ENCODE measurements around the gene GMCL2.
A peak's percentile ranks its signal among the peaks of the same experiment; 100 is the strongest.
"Not testable (repeated sequence)": the region's sequence is repeated elsewhere in the genome, so short reads cannot be mapped to it uniquely, and the experiment has no call there.

GMCL2 gene

DNA sequence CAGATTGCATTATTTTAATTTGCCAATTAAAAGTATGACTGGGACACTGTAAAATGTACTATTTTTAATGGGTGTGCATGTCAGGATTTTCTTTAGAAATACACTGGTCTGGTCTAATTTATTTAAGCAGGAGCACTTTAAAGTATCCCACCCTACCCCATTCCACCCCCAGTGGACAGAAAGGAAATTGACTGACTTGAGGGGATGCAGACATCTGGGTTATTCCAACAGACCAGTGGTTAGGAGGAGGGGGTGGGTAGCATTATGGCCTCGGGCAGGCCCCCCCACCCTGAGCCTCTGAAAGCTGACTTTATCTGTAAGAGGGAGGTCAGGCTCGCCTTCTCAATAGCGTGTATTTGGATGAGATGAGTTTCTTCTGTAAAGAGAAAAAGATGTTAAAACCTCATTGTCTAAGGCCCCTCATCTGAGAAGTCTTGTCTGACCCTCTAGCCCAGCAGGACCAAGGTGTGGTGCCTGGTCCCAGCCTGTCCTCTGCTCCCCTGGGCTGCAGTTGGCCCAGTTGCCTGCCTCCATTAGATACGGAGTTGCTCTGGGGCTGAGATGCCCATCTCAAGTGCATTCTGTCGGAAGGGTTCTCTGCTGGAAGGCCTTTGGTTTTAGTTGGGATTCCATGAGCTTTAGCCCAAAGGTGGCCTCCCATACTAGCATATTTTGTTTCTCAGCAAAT, 21.5 kb upstream of the GMCL2 start:
- DNase-seq (ENCODE audit: low read depth) = no peak
- no peak overlapping the region for H3K4me3 ChIP-seq (ENCODE audit: low read depth, low read length)

DNA sequence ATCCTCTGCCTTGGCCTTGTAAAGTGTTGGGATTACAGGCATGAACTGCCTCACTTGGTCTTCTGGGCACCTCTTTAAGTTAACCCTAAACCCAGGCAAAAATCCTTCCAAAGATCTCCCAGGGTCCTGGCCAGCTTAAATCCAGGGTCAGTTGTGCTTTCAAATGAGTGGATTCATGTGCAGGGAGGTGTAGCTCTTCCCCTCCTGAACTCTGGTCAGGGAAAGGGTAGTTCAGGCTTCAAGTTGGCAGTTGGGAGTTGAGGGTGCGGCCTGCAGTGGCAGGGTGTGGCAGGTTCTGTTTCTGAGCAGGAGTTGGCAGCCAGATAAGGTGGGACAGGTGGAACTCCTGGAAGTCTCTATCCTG, 20.7 kb upstream of the GMCL2 start:
- H3K4me3 ChIP-seq (ENCODE audit: low read depth, low read length) = no peak overlapping the region
- DNase-seq (ENCODE audit: low read depth) = no peak

DNA sequence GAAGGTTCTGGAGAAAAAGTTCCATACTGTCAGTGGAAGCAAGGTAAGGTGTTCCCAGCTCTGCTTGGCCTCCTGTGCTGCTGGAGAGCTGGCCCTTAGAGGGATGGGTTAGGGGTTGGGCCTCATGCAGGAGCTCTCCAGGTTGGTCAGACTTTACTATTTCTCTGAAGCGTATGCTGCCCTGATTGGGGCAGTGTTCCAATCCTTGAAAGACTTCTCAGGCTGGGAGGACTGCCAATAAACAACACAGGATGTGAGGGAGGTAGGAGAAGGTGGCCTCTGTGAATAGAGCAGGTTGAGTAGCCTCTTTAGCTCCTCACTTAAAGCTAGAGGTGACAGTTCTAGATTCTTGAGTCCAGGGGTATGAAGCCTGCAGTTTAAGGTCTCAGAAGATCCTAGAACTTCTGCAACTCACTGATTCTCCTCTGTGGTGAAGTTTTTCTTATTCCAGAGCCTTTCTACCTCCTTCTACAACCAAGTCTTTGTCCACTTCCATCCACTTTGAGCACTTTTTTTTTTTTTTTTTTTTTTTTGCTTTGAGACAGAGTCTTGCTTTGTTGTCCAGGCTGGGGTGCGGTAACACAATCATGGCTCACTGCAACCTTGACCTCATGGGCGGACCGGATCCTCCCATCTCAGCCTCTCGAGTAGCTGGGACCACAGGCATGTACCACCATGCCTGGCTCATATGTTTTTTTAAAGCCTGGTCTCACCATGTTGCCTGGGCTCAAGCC, 20.2 kb upstream of the GMCL2 start:
- no peak overlapping the region for H3K4me3 ChIP-seq (ENCODE audit: low read depth, low read length)
- DNase-seq (ENCODE audit: low read depth) = no peak

DNA sequence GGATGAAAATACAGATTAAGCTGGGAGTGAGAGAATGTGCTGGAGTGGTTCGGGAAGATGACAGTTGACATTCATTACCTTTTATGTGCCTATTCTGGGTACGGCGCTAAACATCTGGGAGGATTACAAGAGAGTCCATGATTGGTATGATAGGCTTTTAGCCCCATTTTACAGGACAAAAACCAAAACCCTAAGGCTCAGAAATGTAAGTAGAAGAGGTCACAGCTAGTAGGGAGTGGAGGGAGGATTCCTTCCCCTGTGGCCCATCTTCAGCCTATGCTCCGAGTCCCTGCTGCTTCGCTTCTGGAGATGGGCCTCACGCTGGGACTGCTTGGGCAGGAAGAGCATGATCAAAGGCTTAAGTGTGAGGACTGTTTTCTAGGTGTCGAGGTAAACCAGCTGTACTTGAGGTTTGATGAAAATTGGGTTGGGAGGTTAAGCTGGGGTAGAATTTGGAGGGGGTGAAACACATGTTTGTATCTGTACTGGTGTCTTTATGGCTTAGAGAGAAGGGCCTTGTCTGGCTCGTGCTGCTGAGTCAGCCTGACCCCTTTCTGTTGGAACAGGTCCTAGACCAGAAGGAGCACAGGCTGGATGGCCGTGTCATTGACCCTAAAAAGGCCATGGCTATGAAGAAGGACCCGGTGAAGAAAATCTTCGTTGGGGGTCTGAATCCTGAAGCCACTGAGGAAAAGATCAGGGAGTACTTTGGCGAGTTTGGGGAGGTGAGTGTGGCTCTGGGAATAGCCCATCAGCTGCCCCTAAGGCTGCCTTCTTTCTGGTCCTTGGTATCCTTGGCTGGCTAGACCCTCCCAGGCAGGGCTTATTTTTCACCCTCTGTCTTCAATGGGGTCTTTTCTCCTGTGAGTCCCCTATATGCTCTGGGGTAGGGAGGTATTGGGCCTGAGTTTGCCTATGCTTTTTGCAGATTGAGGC, 19.3 kb upstream of the GMCL2 start:
- H3K4me3 ChIP-seq (ENCODE audit: low read depth, low read length) = peak overlapping the region; percentile 65
- DNase-seq (ENCODE audit: low read depth) = no peak

DNA sequence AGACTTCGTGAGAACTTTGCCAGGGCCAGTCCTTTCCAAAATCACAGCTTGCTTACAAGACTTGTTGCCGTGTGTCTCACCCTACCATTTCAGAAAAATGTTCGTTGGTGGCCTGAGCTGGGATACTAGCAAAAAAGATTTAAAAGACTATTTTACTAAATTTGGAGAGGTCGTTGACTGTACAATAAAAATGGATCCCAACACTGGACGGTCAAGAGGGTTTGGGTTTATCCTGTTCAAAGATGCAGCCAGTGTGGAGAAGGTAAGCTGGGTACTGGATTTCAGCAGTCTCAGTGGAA, 18.5 kb upstream of the GMCL2 start:
- no peak for DNase-seq (ENCODE audit: low read depth)
- peak overlapping the region; percentile 65 for H3K4me3 ChIP-seq (ENCODE audit: low read depth, low read length)

DNA sequence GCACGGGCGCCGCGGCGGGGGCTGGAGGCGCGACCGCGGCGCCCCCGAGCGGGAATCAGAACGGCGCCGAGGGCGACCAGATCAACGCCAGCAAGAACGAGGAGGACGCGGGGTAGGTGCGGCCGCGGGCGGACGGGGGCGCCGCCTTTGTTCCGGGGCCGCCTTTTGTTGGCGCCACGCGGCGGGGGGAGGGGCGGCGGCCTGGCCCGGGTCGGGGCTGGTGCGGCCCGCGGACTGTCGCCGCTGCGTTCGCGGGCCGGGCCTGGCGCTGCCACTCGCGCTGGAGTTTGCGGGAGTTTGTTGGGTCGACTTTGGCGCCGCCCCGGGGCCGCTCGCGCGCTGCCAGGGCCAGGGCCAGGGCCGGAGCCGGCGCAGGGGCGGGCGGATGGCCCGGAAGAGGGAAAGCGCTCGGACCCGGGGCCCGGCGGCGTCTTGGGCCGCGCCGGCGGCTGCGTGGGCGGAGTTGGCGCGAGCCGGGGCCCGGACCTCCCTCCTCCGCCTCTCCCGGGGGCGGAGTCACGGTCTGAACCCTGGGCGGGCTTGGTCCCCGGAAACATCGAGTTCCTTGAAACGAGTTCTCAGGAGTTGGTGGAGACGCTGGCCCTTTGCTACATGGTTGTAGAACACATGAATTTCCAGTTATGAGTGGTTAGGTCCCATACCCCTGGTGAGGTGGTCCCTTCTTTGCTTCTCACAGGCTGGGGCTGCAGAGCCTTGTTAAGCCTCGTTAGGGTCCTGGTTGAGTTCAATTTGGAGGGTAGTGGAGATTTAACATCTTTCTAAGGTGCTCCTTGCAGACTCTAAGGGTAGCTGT, 18.0 kb upstream of the GMCL2 start:
- peak overlapping the region; percentile 65 for H3K4me3 ChIP-seq (ENCODE audit: low read depth, low read length)
- peak; percentile 14 for DNase-seq (ENCODE audit: low read depth)

DNA sequence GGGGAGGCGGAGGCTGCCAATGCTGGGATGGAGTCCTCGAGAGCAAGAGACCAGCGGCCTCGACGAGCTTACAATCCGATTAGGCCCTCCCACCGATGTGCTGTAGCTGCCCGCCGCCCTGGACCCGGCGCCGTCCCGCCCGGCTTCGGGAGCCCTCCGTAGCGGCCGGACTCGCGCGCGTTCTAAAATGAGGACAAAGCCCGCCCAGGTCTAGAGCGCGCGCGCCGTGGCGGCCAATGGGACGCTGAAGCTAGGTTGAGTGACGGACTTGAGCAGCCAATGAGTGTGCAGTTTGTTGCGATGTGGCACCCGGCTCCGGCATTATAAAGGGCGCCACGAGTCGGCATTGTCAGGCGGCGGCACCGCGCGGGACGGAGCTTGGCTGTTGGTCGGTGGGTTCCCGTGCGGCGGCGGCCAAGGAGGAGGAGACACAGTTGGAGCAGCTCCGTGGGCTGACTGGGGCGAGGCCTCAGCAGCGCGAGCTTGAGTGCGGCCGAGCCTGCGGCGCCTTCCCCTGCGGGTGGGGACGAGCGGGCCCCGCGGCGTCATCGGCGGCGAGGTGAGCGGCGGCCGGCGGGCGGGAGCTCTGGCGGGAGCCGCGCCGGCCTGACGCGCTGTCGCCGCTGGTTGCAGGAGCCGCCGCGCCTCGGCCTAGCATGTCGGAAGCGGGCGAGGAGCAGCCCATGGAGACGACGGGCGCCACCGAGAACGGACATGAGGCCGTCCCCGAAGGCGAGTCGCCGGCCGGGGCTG, 17.2 kb upstream of the GMCL2 start, which contains the start of gene HNRNPAB:
Gene HNRNPAB (plus strand): TSS at position 352 of the 753 bp plus-strand sequence. CDS start 305 bp downstream, at position 657.
- peak within 1 kb of the TSS; percentile 65 for H3K4me3 ChIP-seq (ENCODE audit: low read depth, low read length)
- peak; percentile 89 for DNase-seq (ENCODE audit: low read depth)

DNA sequence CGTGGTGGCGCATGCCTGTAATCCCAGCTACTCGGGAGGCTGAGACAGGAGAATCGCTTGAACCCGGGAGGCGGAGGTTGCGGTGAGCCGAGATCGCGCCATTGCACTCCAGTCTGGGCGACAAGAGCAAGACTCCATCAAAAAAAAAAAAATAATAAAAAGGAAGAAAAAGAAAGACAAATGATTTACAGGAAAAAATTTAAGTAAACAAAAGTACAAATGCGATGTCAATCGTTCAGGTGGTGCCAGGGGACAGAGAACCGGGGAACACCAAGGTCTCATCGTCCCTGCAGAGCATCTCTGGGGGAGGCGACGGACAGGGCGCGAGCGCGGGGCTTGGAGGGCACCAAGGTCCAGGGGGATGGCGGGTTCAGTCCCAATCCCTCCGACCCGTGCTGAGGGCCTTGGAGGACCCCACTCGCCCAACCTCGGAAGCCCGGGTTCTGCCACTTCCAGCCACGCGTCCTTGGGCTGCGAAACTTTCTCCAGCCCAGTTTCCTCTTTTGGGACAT, 16.6 kb upstream of the GMCL2 start:
- DNase-seq (ENCODE audit: low read depth) = no peak
- peak overlapping the region; percentile 65 for H3K4me3 ChIP-seq (ENCODE audit: low read depth, low read length)

DNA sequence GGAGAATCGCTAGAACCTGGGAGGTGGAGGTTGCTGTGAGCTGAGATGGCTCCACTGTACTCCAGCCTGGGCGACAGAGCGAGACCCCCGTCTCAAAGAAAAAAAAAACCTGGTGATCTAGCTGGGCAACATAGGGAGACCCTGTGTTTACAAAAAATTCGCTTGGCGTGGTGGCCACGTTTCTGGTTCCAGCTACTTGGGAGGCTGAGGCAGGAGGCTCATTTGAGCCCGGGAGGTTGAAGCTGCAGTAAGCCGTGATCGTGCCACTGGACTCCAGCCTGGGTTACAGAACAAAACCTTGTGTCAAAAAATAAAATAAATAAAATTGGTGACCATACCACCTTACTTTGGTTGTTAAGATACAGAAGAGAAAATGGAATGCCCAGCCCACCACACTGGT, 15.4 kb upstream of the GMCL2 start:
- H3K4me3 ChIP-seq (ENCODE audit: low read depth, low read length) = no peak overlapping the region
- no peak for DNase-seq (ENCODE audit: low read depth)

DNA sequence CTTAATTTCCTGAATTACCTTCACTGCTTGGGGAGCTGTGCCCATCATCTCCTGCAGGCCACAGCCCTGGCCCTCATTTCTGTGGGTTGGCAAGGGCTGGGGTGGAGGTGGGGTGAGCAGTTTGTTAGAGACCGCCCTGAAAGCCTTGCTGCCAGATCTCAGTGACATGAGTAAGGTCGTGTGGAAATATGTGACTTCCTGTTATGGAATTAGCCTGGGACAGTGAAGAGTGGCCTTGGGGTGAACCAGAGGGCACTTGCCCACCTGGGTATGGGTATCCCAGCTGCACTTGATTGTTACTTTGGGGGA, 14.7 kb upstream of the GMCL2 start:
- no peak overlapping the region for H3K4me3 ChIP-seq (ENCODE audit: low read depth, low read length)
- no peak for DNase-seq (ENCODE audit: low read depth)

DNA sequence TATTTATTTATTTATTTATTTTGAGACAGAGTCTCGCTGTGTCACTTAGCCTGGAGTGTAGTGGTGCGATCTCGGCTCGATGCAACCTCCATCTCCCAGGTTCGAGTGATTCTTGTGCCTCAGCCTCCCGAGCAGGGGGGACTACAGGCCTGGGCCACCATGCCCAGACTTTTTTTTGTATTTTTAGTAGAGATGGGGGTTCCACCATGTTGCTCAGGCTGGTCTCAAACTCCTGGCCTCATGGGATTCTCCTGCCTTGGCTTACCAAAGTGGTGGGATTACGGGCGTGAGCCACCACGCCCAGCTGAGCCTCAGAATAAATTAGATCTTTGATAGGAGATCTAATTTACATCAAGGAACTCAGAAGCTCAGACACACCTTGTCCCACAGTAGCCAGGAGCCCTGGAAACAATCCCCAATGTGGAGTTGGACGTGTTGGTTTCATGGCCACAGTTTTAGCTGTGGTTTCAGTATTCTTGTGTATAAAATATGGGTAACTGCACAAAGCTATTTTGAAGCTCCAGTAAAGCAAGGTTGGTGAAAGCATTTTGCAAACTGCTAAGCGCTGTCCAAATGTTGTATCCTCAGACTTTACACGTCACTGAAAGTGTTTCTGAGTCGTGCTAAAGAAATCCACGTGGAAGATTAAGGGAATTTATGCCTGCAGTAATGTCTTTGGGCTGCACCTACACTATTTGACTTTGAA, 14.2 kb upstream of the GMCL2 start:
- no peak overlapping the region for H3K4me3 ChIP-seq (ENCODE audit: low read depth, low read length)
- DNase-seq (ENCODE audit: low read depth) = no peak

DNA sequence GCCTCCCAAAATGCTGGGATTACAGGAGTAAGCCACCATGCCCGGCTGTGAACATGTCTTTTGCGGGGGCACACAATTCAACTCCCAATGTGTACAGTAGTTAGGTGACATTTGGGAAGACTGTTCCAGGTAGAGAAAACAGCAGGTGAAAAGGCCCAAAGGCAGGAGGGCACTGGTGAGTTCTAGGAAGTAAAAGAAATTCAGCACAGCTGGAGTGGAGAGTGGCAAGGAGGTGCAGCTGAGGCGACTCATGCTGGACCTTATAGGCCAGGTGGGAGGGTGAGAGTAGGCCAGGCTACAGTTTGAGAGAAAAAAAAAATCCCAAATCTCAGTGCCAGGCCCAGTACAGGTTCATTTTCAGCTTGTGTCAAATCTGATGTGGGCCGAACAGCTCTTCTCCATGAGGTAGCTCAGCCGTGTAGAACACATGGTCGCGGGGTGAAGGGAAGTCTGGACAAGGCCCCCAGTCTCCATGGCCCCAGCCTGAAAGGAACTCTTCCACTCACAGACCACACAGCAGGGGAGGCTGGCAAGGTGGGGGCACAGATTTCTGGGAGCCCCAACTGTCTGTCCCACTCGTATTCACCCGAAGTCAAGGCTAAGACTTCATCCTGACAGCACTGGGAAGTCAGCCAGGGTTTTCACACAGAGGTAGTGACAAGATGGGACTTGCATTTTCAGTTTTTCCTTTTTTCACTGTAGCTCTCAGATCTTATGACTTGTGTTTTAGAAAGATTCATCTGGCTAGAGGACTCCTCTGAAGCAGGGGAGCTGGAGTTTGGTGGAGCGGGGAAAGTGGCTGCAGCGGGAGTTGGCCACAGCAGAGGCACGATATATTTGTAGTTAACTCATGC, 12.6 kb upstream of the GMCL2 start:
- no peak overlapping the region for H3K4me3 ChIP-seq (ENCODE audit: low read depth, low read length)
- DNase-seq (ENCODE audit: low read depth) = no peak

DNA sequence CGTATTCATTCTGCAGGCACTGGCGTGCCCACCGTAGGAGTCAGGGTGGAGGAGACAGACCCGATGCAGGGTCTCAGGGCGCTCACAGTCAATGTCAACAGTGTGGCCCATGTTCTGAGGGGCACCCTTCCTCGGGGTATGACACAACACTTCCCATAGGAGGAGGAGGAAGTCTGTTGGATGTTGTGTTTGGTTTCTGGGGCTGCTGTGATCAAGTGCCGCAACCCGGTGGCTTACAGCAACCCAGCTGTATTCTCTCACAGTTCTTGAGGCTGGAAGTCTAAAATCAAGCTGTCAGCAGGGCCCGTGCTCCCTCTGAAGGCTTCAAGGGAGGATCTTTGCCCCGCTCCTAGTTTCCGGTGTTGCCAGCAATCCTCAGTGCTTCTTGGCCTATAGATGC, 11.5 kb upstream of the GMCL2 start:
- no peak overlapping the region for H3K4me3 ChIP-seq (ENCODE audit: low read depth, low read length)
- no peak for DNase-seq (ENCODE audit: low read depth)

DNA sequence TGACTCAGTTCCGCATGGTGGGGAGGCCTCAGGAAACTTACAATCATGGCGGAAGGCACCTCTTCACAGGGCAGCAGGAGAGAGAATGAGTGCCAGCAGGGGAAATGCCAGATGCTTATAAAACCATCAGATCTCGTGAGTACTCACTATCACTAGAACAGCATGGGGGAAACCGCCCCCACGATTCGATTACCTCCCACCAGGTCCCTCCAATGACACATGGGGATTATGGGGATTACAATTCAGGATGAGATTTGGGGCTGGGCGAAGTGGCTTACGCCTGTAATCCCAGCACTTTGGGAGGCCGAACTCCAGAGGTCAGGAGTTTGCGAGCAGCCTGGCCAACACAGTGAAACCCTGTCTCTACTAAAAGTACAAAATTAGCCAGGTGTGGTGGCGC, 11.0 kb upstream of the GMCL2 start:
- not testable (repeated sequence) for DNase-seq (ENCODE audit: low read depth); H3K4me3 ChIP-seq (ENCODE audit: low read depth, low read length)

DNA sequence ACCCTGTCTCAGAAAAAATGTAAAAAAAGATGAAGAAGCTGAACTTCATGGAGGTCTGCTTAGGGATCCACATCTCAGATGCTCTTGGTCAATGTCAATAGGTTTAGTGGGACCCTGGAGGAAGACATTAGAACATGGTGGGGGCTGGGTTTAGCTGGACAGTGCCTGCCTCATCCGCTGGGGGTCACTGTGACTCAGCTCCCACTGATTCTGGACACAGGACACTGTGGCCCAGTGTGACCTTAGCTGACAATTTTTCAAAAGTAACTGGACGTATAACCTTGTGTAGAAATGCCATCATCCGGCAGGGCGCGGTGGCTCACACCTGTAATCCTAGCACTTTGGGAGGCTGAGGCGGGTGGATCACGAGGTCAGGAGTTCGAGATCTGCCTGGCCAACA, 9.8 kb upstream of the GMCL2 start:
- no peak overlapping the region for H3K4me3 ChIP-seq (ENCODE audit: low read depth, low read length)
- no peak for DNase-seq (ENCODE audit: low read depth)

DNA sequence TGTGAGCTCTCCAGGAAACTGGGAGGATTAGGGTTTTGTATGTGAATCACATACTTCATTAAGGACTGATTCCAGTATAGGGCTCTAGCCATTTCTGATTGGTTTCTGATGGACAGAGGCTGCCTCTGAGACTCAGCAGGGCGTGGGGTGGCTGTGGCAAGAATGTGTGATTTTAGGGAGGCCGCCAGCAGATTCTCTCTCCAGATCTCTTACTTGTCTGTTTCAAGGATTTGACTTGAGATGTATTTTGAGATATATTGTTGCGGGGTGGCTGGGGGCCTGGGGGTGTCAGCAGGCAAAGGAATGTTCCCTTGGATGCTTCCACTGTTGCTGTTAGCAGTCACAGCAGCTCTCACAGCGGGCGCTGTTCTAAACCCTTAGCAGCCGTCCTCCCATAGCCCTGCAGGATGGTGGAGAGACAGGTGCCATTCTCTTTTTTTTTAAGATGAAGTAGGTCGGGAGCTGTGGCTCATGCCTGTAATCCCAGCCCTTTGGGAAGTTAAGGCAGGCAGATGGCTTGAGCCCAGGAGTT, 9.2 kb upstream of the GMCL2 start:
- no peak overlapping the region for H3K4me3 ChIP-seq (ENCODE audit: low read depth, low read length)
- DNase-seq (ENCODE audit: low read depth) = no peak

DNA sequence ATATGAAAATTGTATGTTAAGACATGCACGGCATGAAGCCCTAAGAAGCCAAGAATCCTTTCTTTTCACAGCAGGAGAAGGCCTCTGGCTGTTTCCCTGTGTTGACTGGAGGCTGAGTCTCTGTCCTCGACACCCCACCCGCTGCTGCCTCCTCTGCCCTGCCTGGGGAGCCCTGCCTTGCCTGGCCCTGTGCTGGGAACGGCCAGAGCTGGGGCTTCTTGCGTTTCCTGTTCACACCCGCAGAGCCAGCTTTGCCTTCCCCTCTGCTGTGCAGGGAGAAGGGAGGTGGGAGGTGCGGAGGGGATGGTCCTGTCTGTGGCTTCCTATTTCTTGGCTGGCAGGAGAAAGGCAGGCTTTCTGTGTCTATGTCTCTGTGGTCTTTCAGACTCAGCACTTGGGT, 6.9 kb upstream of the GMCL2 start:
- no peak for DNase-seq (ENCODE audit: low read depth)

More for the DNA sequence above, 6.9 kb upstream of the GMCL2 start:
- H3K4me3 ChIP-seq (ENCODE audit: low read depth, low read length) = no peak overlapping the region
